ENCODE measurements around the gene HSPBAP1. TPM values are rescaled to one million over a fixed set of nuclear protein-coding genes. Genes with fewer than 3 reads are reported as not detected.
A peak's percentile ranks its signal among the peaks of the same experiment; 100 is the strongest.

Gene HSPBAP1
- total and polyA plus RNA-seq, 9 of the 15 experiments (the other 6 are each of a cell fraction or from before 2014, with no cell fraction given): 2.1 to 4.5 (median 3.4) TPM

DNA sequence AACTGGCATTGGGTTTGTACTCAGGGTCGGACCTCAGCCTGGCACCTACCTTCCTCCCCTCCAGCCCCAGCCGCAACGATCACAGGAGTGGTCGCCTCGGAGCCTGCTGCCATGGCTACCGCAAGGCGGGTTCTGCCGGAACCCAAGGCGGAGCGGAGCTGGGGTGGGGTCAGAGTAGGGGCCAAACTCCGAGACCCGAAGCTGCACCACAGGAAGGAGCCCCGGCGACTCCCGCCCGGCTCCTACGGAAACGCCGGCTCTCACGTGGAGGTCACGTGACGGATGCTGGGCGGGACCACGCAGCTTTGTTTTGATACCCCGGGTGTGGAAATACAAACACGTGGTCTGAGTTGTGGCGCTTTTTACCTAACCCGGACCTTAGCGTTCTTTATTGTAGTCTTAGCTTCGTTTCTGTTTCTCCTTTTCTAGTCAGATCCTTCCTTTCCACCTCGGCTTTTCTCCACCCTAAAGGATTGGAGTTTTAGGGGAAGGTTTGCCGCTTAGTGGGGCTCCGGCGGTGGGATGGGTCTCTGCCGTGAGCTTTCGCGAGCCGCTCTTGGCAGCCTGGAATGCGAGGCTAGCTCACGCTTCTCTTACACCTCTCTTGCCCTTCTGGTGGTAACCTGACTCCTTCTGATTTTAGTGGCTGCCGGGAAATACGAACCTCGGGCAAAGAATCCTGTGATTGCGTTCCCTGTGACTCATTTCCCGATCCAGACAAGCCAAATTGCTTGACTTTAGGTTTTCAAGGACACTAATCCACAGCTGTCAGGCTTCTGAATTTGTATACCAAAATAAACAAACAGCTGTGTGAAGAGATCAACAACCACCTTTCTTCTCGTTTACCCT is at the start of gene HSPBAP1 (continued):
- TF ChIP-seq, protein P1, sequence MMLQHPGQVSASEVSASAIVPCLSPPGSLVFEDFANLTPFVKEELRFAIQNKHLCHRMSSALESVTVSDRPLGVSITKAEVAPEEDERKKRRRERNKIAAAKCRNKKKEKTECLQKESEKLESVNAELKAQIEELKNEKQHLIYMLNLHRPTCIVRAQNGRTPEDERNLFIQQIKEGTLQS (IDR thresholded peaks at IDR 0.05): peak; percentile 49
- TF ChIP-seq, protein P1 (CRISPR knock-in tag; conservative IDR thresholded peaks at IDR 0.05): no peak
- TF ChIP-seq, protein P2, sequence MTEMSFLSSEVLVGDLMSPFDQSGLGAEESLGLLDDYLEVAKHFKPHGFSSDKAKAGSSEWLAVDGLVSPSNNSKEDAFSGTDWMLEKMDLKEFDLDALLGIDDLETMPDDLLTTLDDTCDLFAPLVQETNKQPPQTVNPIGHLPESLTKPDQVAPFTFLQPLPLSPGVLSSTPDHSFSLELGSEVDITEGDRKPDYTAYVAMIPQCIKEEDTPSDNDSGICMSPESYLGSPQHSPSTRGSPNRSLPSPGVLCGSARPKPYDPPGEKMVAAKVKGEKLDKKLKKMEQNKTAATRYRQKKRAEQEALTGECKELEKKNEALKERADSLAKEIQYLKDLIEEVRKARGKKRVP (CRISPR knock-in tag; IDR thresholded peaks at IDR 0.05): no peak
- TF ChIP-seq MEIS2 (IDR thresholded peaks at IDR 0.05; ENCODE audit: partially characterized antibody) (no peak), ZNF431 (CRISPR knock-in tag; IDR thresholded peaks at IDR 0.05) (peak; percentile 80), RB1 (IDR thresholded peaks at IDR 0.05; ENCODE audit: low read depth) (peak; percentile 22; the same call in 1 of the 2 replicates), CBX1 (IDR thresholded peaks at IDR 0.05; ENCODE audit: low read depth) (peak; percentile 40; the same call in 1 of the 2 replicates)
- TF ChIP-seq, protein P3, sequence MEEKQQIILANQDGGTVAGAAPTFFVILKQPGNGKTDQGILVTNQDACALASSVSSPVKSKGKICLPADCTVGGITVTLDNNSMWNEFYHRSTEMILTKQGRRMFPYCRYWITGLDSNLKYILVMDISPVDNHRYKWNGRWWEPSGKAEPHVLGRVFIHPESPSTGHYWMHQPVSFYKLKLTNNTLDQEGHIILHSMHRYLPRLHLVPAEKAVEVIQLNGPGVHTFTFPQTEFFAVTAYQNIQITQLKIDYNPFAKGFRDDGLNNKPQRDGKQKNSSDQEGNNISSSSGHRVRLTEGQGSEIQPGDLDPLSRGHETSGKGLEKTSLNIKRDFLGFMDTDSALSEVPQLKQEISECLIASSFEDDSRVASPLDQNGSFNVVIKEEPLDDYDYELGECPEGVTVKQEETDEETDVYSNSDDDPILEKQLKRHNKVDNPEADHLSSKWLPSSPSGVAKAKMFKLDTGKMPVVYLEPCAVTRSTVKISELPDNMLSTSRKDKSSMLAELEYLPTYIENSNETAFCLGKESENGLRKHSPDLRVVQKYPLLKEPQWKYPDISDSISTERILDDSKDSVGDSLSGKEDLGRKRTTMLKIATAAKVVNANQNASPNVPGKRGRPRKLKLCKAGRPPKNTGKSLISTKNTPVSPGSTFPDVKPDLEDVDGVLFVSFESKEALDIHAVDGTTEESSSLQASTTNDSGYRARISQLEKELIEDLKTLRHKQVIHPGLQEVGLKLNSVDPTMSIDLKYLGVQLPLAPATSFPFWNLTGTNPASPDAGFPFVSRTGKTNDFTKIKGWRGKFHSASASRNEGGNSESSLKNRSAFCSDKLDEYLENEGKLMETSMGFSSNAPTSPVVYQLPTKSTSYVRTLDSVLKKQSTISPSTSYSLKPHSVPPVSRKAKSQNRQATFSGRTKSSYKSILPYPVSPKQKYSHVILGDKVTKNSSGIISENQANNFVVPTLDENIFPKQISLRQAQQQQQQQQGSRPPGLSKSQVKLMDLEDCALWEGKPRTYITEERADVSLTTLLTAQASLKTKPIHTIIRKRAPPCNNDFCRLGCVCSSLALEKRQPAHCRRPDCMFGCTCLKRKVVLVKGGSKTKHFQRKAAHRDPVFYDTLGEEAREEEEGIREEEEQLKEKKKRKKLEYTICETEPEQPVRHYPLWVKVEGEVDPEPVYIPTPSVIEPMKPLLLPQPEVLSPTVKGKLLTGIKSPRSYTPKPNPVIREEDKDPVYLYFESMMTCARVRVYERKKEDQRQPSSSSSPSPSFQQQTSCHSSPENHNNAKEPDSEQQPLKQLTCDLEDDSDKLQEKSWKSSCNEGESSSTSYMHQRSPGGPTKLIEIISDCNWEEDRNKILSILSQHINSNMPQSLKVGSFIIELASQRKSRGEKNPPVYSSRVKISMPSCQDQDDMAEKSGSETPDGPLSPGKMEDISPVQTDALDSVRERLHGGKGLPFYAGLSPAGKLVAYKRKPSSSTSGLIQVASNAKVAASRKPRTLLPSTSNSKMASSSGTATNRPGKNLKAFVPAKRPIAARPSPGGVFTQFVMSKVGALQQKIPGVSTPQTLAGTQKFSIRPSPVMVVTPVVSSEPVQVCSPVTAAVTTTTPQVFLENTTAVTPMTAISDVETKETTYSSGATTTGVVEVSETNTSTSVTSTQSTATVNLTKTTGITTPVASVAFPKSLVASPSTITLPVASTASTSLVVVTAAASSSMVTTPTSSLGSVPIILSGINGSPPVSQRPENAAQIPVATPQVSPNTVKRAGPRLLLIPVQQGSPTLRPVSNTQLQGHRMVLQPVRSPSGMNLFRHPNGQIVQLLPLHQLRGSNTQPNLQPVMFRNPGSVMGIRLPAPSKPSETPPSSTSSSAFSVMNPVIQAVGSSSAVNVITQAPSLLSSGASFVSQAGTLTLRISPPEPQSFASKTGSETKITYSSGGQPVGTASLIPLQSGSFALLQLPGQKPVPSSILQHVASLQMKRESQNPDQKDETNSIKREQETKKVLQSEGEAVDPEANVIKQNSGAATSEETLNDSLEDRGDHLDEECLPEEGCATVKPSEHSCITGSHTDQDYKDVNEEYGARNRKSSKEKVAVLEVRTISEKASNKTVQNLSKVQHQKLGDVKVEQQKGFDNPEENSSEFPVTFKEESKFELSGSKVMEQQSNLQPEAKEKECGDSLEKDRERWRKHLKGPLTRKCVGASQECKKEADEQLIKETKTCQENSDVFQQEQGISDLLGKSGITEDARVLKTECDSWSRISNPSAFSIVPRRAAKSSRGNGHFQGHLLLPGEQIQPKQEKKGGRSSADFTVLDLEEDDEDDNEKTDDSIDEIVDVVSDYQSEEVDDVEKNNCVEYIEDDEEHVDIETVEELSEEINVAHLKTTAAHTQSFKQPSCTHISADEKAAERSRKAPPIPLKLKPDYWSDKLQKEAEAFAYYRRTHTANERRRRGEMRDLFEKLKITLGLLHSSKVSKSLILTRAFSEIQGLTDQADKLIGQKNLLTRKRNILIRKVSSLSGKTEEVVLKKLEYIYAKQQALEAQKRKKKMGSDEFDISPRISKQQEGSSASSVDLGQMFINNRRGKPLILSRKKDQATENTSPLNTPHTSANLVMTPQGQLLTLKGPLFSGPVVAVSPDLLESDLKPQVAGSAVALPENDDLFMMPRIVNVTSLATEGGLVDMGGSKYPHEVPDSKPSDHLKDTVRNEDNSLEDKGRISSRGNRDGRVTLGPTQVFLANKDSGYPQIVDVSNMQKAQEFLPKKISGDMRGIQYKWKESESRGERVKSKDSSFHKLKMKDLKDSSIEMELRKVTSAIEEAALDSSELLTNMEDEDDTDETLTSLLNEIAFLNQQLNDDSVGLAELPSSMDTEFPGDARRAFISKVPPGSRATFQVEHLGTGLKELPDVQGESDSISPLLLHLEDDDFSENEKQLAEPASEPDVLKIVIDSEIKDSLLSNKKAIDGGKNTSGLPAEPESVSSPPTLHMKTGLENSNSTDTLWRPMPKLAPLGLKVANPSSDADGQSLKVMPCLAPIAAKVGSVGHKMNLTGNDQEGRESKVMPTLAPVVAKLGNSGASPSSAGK (IDR thresholded peaks at IDR 0.05): peak; percentile 99
- TF ChIP-seq, protein P4, sequence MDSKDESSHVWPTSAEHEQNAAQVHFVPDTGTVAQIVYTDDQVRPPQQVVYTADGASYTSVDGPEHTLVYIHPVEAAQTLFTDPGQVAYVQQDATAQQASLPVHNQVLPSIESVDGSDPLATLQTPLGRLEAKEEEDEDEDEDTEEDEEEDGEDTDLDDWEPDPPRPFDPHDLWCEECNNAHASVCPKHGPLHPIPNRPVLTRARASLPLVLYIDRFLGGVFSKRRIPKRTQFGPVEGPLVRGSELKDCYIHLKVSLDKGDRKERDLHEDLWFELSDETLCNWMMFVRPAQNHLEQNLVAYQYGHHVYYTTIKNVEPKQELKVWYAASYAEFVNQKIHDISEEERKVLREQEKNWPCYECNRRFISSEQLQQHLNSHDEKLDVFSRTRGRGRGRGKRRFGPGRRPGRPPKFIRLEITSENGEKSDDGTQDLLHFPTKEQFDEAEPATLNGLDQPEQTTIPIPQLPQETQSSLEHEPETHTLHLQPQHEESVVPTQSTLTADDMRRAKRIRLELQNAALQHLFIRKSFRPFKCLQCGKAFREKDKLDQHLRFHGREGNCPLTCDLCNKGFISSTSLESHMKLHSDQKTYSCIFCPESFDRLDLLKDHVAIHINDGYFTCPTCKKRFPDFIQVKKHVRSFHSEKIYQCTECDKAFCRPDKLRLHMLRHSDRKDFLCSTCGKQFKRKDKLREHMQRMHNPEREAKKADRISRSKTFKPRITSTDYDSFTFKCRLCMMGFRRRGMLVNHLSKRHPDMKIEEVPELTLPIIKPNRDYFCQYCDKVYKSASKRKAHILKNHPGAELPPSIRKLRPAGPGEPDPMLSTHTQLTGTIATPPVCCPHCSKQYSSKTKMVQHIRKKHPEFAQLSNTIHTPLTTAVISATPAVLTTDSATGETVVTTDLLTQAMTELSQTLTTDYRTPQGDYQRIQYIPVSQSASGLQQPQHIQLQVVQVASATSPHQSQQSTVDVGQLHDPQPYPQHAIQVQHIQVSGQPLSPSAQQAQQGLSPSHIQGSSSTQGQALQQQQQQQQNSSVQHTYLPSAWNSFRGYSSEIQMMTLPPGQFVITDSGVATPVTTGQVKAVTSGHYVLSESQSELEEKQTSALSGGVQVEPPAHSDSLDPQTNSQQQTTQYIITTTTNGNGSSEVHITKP (IDR thresholded peaks at IDR 0.05; ENCODE audit: partially characterized antibody): peak; percentile 8
